K562 (cell line): ENCODE measurements around the gene UBXN10. TPM values are rescaled to one million over a fixed set of nuclear protein-coding genes. Genes with fewer than 3 reads are reported as not detected.
A peak's percentile ranks its signal among the peaks of the same experiment; 100 is the strongest.

Source experiments
- ATF4 ChIP-seq: fragments of 450-650 bp; formaldehyde crosslinking; IDR thresholded peaks from 2 replicates; pipeline ENCODE4 v1.4.0; 2022; ENCODE audit warnings: mild to moderate bottlenecking, moderate library complexity
- CHAMP1 ChIP-seq: fragments of 450-650 bp; IDR thresholded peaks from 2 replicates; pipeline ENCODE4 v1.6.1; 2016; ENCODE audit warnings: mild to moderate bottlenecking
- CTCF ChIP-seq, 3 experiments: IDR thresholded peaks in 2 of 3; conservative IDR thresholded peaks in 1 of 3; 2 replicates each; pipeline ENCODE4 v1.5.1; 2011 to 2012; ENCODE audit warnings: low read length in 3 of 3, mild to moderate bottlenecking in 3 of 3, control low read depth in 2 of 3, improper control_type of control experiment in 1 of 3, inconsistent platforms in 1 of 3, low read depth in 1 of 3, mixed read lengths in 1 of 3, moderate library complexity in 1 of 3; ENCODE audit not compliant: insufficient read depth in 2 of 3
- ELF1 ChIP-seq: fragments of 200-800 bp; sonication (Bioruptor generic); IDR thresholded peaks from 2 replicates; pipeline ENCODE4 v1.6.1; 2016; ENCODE audit warnings: missing genetic modification characterization, missing compliant biosample characterization
- EP300 ChIP-seq: IDR thresholded peaks from 2 replicates; pipeline ENCODE4 v1.6.1; 2012; ENCODE audit warnings: low read length, improper control_type of control experiment
- ETV1 ChIP-seq: fragments of 450-650 bp; conservative IDR thresholded peaks from 2 replicates; pipeline ENCODE4 v1.6.1; 2016; ENCODE audit warnings: missing genetic modification characterization, control low read depth, low read depth, missing compliant biosample characterization
- GATAD2A ChIP-seq: fragments of 450-650 bp; IDR thresholded peaks from 2 replicates; pipeline ENCODE4 v1.6.1; 2017
- HDAC1 ChIP-seq, 2 experiments: fragments of 450-650 bp; IDR thresholded peaks; 2 replicates each; pipeline ENCODE4 v1.6.1; 2016 to 2017; ENCODE audit warnings: inconsistent platforms in 1 of 2, mild to moderate bottlenecking in 1 of 2, moderate library complexity in 1 of 2
- HDGF ChIP-seq: fragments of 450-650 bp; IDR thresholded peaks from 2 replicates; pipeline ENCODE4 v1.6.1; 2016
- MTA2 ChIP-seq: fragments of 450-650 bp; IDR thresholded peaks from 2 replicates; pipeline ENCODE4 v1.6.1; 2016; ENCODE audit warnings: low read depth
- MYC ChIP-seq, 2 experiments: fragments of 250-450 bp in 1 of 2; sonication (Bioruptor Pico) in 1 of 2; IDR thresholded peaks; 2 replicates each; pipeline versions ENCODE4 v1.5.1 to v1.6.1; 2012 to 2021; ENCODE audit warnings: low read depth in 2 of 2, borderline replicate concordance in 1 of 2, improper control_type of control experiment in 1 of 2, low read length in 1 of 2, mild to moderate bottlenecking in 1 of 2, moderate library complexity in 1 of 2
- NR2C1 ChIP-seq, 2 experiments: fragments of 450-650 bp; IDR thresholded peaks; 2 replicates each; pipeline ENCODE4 v1.6.1; 2017; ENCODE audit warnings: mild to moderate bottlenecking in 2 of 2, antibody characterized with exemption in 1 of 2, inconsistent platforms in 1 of 2, missing compliant biosample characterization in 1 of 2, missing genetic modification characterization in 1 of 2
- PRMT5 ChIP-seq: sonication (generic); formaldehyde crosslinking; IDR thresholded peaks from 2 replicates; pipeline ENCODE4 v1.5.0; 2020; ENCODE audit warnings: missing genetic modification reagents
- RUNX1 ChIP-seq: sonication (generic); IDR thresholded peaks from 2 replicates; pipeline ENCODE4 v1.6.1; 2016; ENCODE audit warnings: antibody characterized with exemption, low read depth
- SMAD1 ChIP-seq: fragments of 150-350 bp; IDR thresholded peaks from 2 replicates; pipeline ENCODE4 v1.6.1; 2014; ENCODE audit warnings: low read length, low read depth; ENCODE audit not compliant: partially characterized antibody
- SOX6 ChIP-seq: fragments of 450-650 bp; IDR thresholded peaks from 2 replicates; pipeline ENCODE4 v1.6.1; 2014; ENCODE audit warnings: mild to moderate bottlenecking
- SPI1 ChIP-seq: IDR thresholded peaks from 2 replicates; pipeline ENCODE4 v1.6.1; 2011; ENCODE audit warnings: low read depth, low read length, control low read depth, borderline replicate concordance
- YBX1 ChIP-seq: fragments of 450-650 bp; IDR thresholded peaks from 2 replicates; pipeline ENCODE4 v1.7.1; 2016; ENCODE audit warnings: mild to moderate bottlenecking
- ZBTB8A ChIP-seq: fragments of 450-650 bp; IDR thresholded peaks from 2 replicates; pipeline ENCODE4 v1.6.1; 2018; ENCODE audit warnings: mild to moderate bottlenecking, moderate library complexity; ENCODE audit not compliant: partially characterized antibody
- ZNF212 ChIP-seq: fragments of 450-650 bp; formaldehyde crosslinking; IDR thresholded peaks from 2 replicates; pipeline ENCODE4 v1.4.0; 2020; ENCODE audit warnings: mild to moderate bottlenecking
- ZNF551 ChIP-seq: fragments of 250-450 bp; sonication (Bioruptor Pico); IDR thresholded peaks from 2 replicates; pipeline ENCODE4 v1.5.0; 2021; ENCODE audit warnings: mild to moderate bottlenecking, moderate library complexity
- polyA plus RNA-seq, 8 experiments: library from polyadenylated mRNA; depleted of rRNA in 4 of 8; stranded (reverse) in 5 of 8; unstranded in 3 of 8; fragments of >200 nt; fragmentation: Nextera tagmentation in 2 of 8; fragmentation: Illumina TruSeq in 1 of 8; extraction: Ambion mirVana in 2 of 8; extraction: Trizol in 1 of 8; gene quantifications; 2 replicates each; pipeline versions ENCODE4 v1.2.1 to v1.2.3, GENCODE V29; 2011 to 2014; ENCODE audit warnings: inconsistent platforms in 1 of 8, missing spikeins in 1 of 8
- total RNA-seq, 7 experiments: library from RNA; depleted of rRNA in 6 of 7; stranded (reverse); fragments of >200 nt in 6 of 7; fragmentation: Illumina TruSeq in 2 of 7; extraction: Trizol in 2 of 7; gene quantifications; 2 replicates each; pipeline versions ENCODE4 v1.2.1 to v1.2.3, GENCODE V29; 2011 to 2021; ENCODE audit warnings: low replicate concordance in 1 of 7
- TF ChIP-seq, protein P1 (sequence below): sonication (generic); formaldehyde crosslinking; IDR thresholded peaks from 2 replicates; pipeline ENCODE4 v1.9.0; 2022; ENCODE audit warnings: mild to moderate bottlenecking, missing genetic modification reagents
- TF ChIP-seq, protein P2 (sequence below): fragments of 250-450 bp; sonication (Bioruptor Pico); IDR thresholded peaks from 2 replicates; pipeline ENCODE4 v1.8.0; 2021; ENCODE audit warnings: borderline replicate concordance, mild to moderate bottlenecking, moderate library complexity; ENCODE audit not compliant: poor library complexity, severe bottlenecking
- TF ChIP-seq, protein P3 (sequence below): fragments of 250-450 bp; sonication (Bioruptor Pico); IDR thresholded peaks from 2 replicates; pipeline ENCODE4 v1.5.0; 2021

The UBXN10 gene
- total and polyA plus RNA-seq, 9 of the 15 experiments (the other 6 are each of a cell fraction or from before 2014, with no cell fraction given) = 10.7 to 17.7 (median 13.6) TPM

DNA sequence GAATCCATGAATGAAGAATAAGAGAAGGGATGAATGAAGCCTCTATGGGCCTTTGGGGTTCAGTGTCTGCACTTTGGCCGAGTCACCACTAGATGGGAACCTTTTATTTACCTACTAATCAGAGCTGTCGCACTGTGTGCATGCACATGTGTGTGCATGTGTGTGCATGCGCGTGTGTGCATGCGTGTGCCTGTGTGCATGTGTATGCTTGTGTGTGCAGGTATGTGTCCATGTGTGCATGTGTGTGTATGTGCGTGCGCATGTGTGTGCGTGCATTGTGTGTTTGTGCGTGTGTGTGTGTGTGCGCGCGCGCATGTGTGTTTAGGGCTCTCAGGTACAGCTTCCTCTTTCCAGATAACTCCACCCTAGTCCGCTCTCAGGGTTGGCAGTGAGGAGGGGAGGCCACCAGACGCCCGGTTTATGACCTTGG lies 20.4 kb upstream of the UBXN10 start (continued):
- TF ChIP-seq HDAC1 (IDR thresholded peaks at IDR 0.05) (peak in 1 of 2 experiments; percentile 78; a peak in 2 of 4 replicates), ZNF551 (no peak), YBX1 (no peak), CHAMP1 (no peak; the same call in 1 of the 2 replicates), SOX6 (no peak), HDGF (no peak), ATF4 (CRISPR knock-in tag) (no peak), ZBTB8A (no peak), MYC (IDR thresholded peaks at IDR 0.05; ENCODE audit: low read depth, low read length) (no peak), MYC (CRISPR knock-in tag; IDR thresholded peaks at IDR 0.05; ENCODE audit: borderline replicate concordance, low read depth) (no peak), ETV1 (tag) (no peak), MTA2 (no peak), ZNF212 (CRISPR knock-in tag) (no peak), GATAD2A (no peak), RUNX1 (no peak), SPI1 (no peak), PRMT5 (CRISPR knock-in tag) (no peak), EP300 (no peak), ELF1 (no peak), NR2C1 (IDR thresholded peaks at IDR 0.05) (no peak), NR2C1 (tag; IDR thresholded peaks at IDR 0.05) (no peak), CTCF (IDR thresholded peaks at IDR 0.05 in 2 of 3, conservative IDR thresholded peaks at IDR 0.05 in 1 of 3; ENCODE audit: insufficient read depth in 2 of 3, low read depth in 1 of 3, low read length in 3 of 3) (peak; percentile 67 to 75 (median 70)), SMAD1 (no peak)
- TF ChIP-seq, protein P1, sequence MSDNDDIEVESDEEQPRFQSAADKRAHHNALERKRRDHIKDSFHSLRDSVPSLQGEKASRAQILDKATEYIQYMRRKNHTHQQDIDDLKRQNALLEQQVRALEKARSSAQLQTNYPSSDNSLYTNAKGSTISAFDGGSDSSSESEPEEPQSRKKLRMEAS (CRISPR knock-in tag) = peak; percentile 58
- TF ChIP-seq, protein P2, sequence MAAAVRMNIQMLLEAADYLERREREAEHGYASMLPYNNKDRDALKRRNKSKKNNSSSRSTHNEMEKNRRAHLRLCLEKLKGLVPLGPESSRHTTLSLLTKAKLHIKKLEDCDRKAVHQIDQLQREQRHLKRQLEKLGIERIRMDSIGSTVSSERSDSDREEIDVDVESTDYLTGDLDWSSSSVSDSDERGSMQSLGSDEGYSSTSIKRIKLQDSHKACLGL (CRISPR knock-in tag) = no peak
- TF ChIP-seq, protein P3, sequence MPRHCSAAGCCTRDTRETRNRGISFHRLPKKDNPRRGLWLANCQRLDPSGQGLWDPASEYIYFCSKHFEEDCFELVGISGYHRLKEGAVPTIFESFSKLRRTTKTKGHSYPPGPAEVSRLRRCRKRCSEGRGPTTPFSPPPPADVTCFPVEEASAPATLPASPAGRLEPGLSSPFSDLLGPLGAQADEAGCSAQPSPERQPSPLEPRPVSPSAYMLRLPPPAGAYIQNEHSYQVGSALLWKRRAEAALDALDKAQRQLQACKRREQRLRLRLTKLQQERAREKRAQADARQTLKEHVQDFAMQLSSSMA = no peak
